ENCODE data around the gene AAK1. TPM values are rescaled to one million over a fixed set of nuclear protein-coding genes. Genes with fewer than 3 reads are reported as not detected.

AAK1 gene
- total and polyA plus RNA-seq, 2 of the 13 experiments (the other 11 are each of a cell fraction or from before 2014, with no cell fraction given), result 9.8 to 10.3 TPM

- TF ChIP-seq, protein P1, sequence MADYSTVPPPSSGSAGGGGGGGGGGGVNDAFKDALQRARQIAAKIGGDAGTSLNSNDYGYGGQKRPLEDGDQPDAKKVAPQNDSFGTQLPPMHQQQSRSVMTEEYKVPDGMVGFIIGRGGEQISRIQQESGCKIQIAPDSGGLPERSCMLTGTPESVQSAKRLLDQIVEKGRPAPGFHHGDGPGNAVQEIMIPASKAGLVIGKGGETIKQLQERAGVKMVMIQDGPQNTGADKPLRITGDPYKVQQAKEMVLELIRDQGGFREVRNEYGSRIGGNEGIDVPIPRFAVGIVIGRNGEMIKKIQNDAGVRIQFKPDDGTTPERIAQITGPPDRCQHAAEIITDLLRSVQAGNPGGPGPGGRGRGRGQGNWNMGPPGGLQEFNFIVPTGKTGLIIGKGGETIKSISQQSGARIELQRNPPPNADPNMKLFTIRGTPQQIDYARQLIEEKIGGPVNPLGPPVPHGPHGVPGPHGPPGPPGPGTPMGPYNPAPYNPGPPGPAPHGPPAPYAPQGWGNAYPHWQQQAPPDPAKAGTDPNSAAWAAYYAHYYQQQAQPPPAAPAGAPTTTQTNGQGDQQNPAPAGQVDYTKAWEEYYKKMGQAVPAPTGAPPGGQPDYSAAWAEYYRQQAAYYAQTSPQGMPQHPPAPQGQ (CRISPR knock-in tag; IDR thresholded peaks at IDR 0.05; ENCODE audit: borderline replicate concordance), result no peak
- TF ChIP-seq ZBTB37 (CRISPR knock-in tag; IDR thresholded peaks at IDR 0.05) (no peak), BHLHE40 (IDR thresholded peaks at IDR 0.05; ENCODE audit: low read length) (peak; percentile 7), ZNF552 (CRISPR knock-in tag; IDR thresholded peaks at IDR 0.05; ENCODE audit: borderline replicate concordance) (peak; percentile 94), ZBTB40 (IDR thresholded peaks at IDR 0.05) (no peak), ZBTB40 (CRISPR knock-in tag; IDR thresholded peaks at IDR 0.05) (peak; percentile 92), MBD4 (IDR thresholded peaks at IDR 0.05; ENCODE audit: borderline replicate concordance, low read length) (no peak), RAD51 (IDR thresholded peaks at IDR 0.05; ENCODE audit: borderline replicate concordance) (no peak), MEIS1 (CRISPR knock-in tag; IDR thresholded peaks at IDR 0.05; ENCODE audit: borderline replicate concordance) (peak; percentile 78; the same call in 1 of the 2 replicates), ZNF337 (CRISPR knock-in tag; IDR thresholded peaks at IDR 0.05; ENCODE audit: borderline replicate concordance, low read depth) (no peak; the same call in 1 of the 2 replicates), NFKB2 (CRISPR knock-in tag; IDR thresholded peaks at IDR 0.05; ENCODE audit: borderline replicate concordance) (peak; percentile 89; the same call in 1 of the 2 replicates), ZKSCAN1 (IDR thresholded peaks at IDR 0.05; ENCODE audit: low read length) (0 out of 2 replicates have a peak, but pooled peaks have one; percentile 40), SP1 (IDR thresholded peaks at IDR 0.05) (no peak), SP1 (CRISPR knock-in tag; IDR thresholded peaks at IDR 0.05) (peak; percentile 67)
- TF ChIP-seq, protein P2, sequence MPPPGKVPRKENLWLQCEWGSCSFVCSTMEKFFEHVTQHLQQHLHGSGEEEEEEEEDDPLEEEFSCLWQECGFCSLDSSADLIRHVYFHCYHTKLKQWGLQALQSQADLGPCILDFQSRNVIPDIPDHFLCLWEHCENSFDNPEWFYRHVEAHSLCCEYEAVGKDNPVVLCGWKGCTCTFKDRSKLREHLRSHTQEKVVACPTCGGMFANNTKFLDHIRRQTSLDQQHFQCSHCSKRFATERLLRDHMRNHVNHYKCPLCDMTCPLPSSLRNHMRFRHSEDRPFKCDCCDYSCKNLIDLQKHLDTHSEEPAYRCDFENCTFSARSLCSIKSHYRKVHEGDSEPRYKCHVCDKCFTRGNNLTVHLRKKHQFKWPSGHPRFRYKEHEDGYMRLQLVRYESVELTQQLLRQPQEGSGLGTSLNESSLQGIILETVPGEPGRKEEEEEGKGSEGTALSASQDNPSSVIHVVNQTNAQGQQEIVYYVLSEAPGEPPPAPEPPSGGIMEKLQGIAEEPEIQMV (CRISPR knock-in tag; IDR thresholded peaks at IDR 0.05; ENCODE audit: low read depth), result no peak
Measured at GRCh38 chr2:69436938-69437750, 206.4 kb downstream of the AAK1 start, which contains the start of gene NFU1 (continued).
